Measurements from ENCODE around the gene CIB2.
A peak's percentile ranks its signal among the peaks of the same experiment; 100 is the strongest.

The CIB2 gene

DNA sequence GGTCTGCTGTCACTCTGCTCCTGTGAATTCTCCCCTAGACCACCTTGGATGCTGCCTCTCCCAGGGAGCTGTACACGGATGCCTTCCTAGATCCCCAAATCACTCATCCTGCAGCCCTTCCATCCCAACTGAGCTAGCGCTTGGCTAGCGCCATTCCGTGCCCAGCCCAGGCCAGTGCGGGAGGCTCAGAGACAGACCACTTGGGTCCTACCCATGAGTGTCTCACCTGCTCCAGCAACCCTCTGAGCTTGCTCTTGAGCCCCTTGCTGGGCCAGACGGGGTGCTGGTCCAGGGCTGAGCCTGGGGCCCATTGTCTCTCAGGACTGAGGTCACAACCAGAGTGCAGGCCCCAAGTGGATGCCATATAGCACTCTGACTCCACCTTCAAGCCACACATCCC, 21.1 kb downstream of the CIB2 start:
- Histone ChIP-seq H3K27me3 (ENCODE audit: insufficient read depth, low read depth, severe bottlenecking) (no peaks in the 10 kb centered on the region), H3K4me3 (ENCODE audit: low read depth, low read length) (no peak overlapping the region), H3K27ac (no peak overlapping the region), H3K9me3 (ENCODE audit: severe bottlenecking) (no peaks in the 10 kb centered on the region), H3K36me3 (peaks cover 7% of the 10 kb centered on the region)
- TF ChIP-seq, protein P1, sequence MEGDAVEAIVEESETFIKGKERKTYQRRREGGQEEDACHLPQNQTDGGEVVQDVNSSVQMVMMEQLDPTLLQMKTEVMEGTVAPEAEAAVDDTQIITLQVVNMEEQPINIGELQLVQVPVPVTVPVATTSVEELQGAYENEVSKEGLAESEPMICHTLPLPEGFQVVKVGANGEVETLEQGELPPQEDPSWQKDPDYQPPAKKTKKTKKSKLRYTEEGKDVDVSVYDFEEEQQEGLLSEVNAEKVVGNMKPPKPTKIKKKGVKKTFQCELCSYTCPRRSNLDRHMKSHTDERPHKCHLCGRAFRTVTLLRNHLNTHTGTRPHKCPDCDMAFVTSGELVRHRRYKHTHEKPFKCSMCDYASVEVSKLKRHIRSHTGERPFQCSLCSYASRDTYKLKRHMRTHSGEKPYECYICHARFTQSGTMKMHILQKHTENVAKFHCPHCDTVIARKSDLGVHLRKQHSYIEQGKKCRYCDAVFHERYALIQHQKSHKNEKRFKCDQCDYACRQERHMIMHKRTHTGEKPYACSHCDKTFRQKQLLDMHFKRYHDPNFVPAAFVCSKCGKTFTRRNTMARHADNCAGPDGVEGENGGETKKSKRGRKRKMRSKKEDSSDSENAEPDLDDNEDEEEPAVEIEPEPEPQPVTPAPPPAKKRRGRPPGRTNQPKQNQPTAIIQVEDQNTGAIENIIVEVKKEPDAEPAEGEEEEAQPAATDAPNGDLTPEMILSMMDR (IDR thresholded peaks at IDR 0.05; ENCODE audit: low read depth, low read length) = no peak
- no peak for DNase-seq

DNA sequence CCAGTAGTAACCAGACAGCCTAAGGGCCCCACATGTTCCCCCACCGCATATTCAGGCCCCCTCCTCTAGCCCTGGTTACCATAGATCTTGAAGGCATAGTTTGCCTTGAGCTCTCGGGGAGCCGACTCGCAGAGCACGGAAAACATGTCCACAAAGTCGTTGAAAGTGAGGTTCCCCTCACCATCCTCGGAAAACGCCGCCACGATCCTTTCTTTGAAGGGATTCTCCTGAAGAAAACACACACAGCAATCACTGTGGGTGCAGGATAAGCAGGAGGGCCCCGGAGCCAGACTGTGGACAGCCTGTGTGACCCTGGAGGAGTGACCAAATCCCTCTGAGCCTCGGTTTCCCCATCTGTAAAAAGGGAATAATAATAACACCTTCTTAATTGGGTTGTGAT, 22.1 kb downstream of the CIB2 start:
- TF ChIP-seq, protein P1 (IDR thresholded peaks at IDR 0.05; ENCODE audit: low read depth, low read length) = no peak
- no peaks in the 10 kb centered on the region for H3K9me3 ChIP-seq (ENCODE audit: severe bottlenecking)
- no peak overlapping the region for H3K27ac ChIP-seq
- H3K36me3 ChIP-seq = peaks cover 7% of the 10 kb centered on the region
- no peak for DNase-seq
- H3K27me3 ChIP-seq (ENCODE audit: insufficient read depth, low read depth, severe bottlenecking) = no peaks in the 10 kb centered on the region
- no peak overlapping the region for H3K4me3 ChIP-seq (ENCODE audit: low read depth, low read length)

DNA sequence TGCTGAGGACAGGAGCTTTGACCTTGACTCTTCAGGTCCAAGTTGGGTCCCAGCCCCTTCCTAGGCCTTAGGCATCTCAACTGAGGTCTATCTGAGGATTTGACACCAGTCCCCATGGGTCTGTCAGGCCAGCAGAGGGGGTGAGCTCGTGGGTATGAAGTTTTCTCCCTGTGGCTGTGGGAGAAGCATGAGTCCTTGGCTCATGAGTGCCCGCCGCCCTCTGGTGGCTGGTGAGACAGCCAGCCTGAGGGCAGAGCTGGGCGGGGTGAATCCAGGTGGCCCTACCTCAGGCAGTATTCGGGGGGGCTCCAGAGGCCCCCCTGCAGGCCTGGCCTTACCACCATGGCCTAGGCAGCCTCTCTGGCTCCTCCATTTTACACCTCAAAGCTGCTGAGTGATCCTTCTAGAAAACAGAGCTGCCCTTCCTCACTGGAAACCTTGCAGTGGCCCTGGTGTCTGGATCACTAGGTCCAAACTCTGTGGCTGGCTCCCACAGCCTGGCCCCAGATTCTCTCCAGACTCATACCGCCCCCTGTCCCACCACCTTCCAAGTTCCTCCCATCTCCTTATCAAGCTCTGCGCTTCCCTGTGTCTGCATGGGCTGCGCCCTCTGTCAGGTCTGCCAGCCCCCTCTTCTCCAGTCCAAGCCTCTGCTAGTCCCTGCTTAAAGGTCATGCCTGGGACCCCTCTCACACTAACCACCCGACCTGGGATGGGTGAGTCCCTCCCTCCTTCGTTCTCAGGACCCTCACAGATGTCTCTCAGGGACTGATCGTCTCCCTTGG, 22.8 kb downstream of the CIB2 start:
- TF ChIP-seq, protein P1 (IDR thresholded peaks at IDR 0.05; ENCODE audit: low read depth, low read length) = peak; percentile 89
- Histone ChIP-seq H3K4me3 (ENCODE audit: low read depth, low read length) (no peak overlapping the region), H3K27ac (no peak overlapping the region), H3K9me3 (ENCODE audit: severe bottlenecking) (no peaks in the 10 kb centered on the region), H3K36me3 (peaks cover 7% of the 10 kb centered on the region), H3K27me3 (ENCODE audit: insufficient read depth, low read depth, severe bottlenecking) (no peaks in the 10 kb centered on the region)
- DNase-seq = peak; percentile 83

GRCh38 chr15:78107471-78107870, 23.8 kb downstream of the CIB2 start:
- no peaks in the 10 kb centered on the region for H3K27me3 ChIP-seq (ENCODE audit: insufficient read depth, low read depth, severe bottlenecking)
- no peaks in the 10 kb centered on the region for H3K9me3 ChIP-seq (ENCODE audit: severe bottlenecking)
- no peak overlapping the region for H3K4me3 ChIP-seq (ENCODE audit: low read depth, low read length)
- no peak for DNase-seq
- H3K27ac ChIP-seq = no peak overlapping the region
- peaks cover 7% of the 10 kb centered on the region for H3K36me3 ChIP-seq
- TF ChIP-seq, protein P1 (IDR thresholded peaks at IDR 0.05; ENCODE audit: low read depth, low read length) = no peak

GRCh38 chr15:78105476-78106241, 25.6 kb downstream of the CIB2 start:
- no peak for DNase-seq
- Histone ChIP-seq H3K4me3 (ENCODE audit: low read depth, low read length) (no peak overlapping the region), H3K27me3 (ENCODE audit: insufficient read depth, low read depth, severe bottlenecking) (no peaks in the 10 kb centered on the region), H3K9me3 (ENCODE audit: severe bottlenecking) (no peaks in the 10 kb centered on the region), H3K36me3 (peaks cover 7% of the 10 kb centered on the region), H3K27ac (no peak overlapping the region)
- TF ChIP-seq, protein P1 (IDR thresholded peaks at IDR 0.05; ENCODE audit: low read depth, low read length) = no peak
